HL-60/S4 (cell line): ENCODE data around the gene FIS1.

Experiments used
- in situ Hi-C: fragments of 300-500 bp; cut with MboI; formaldehyde crosslinking; loops from 2 replicates; pipeline ENCODE4 v1.14.3; 2022; ENCODE audit warnings: low sequenced_read_pairs

Gene FIS1

GRCh38 chr7:101235522-101235921, 9.4 kb downstream of the FIS1 start:
- in situ Hi-C loops, result no loop called here

DNA sequence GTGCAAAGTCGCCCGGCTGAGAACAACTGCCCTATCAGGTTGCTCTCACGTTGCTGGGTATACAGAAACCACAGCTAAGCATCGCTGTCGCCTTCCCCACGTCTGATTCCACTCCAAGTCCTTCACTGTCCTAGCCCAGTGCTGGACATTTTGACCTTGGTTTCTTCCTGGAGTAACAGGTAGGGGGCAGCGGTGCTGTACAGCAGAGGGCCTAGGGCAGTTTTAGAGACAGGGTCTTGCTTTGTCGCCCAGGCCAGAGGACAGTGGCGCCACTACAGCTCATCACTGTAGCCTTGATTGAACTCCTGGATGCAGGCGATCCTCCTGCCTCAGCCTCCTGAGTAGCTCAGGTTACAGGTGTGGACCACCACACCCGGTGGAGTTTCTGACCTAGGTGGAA, 9.8 kb downstream of the FIS1 start:
- in situ Hi-C loops, result no loop called here

- in situ Hi-C loops, result no loop called here
Measured at GRCh38 chr7:101234636-101235035, 10.2 kb downstream of the FIS1 start.

GRCh38 chr7:101233907-101234547, 10.9 kb downstream of the FIS1 start:
- in situ Hi-C loops, result no loop called here

DNA sequence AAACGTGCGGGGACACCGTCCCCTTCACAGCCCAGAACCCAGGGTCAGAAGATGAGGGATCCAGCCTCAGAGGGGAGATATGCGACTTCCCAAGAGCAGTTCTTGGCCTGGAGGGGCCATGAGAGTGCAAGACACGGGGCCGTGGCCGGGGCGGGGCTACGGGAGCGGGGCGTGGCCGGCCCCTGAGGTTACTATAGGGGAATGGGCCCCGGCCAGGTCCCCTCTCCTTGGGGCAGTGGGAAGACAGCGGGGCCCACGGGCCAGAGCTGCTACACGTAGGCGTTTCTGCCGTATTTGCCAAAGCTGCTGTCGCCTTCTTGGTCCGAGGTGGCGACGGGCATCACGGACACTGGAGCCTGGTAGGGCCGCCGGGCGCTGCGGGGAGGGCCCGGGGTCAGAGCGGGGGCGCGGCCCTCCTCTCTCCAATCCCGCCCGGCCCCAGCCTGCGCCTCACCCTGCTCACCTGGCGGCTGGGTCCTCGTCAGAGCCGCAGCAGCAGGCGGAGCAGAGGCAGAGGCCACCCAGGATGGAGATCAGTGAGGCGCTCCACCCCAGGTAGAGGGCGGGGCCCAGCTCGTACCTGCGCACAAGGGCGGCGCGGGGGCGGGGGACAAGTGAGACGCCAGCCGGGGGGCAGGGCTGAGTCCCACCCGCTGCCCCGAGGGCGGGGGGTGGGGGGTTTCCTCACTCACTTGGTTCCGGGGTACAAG, 12.6 kb downstream of the FIS1 start:
- in situ Hi-C loops, result no loop called here

DNA sequence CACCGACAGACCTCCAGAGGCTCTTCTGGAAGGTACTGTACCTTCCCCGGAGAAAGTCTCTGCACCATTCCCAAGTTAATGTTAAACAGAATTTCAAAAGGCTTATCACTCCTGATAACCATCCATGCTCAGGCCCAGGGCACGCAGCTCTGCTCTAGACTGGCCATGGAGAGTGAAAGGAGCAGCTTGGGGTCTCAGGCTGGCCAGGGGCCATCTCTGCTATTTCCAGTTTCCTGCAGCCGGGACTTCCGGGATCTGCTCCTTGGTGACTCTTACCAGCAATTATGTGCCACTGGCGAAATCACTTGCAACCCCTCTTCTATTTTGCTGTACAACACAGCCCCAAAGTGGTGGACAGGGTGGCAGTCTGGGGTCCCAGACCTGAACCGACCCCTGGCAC, 13.2 kb downstream of the FIS1 start:
- in situ Hi-C loops, result no loop called here

GRCh38 chr7:101226721-101227120, 18.2 kb downstream of the FIS1 start:
- in situ Hi-C loops, result no loop called here

DNA sequence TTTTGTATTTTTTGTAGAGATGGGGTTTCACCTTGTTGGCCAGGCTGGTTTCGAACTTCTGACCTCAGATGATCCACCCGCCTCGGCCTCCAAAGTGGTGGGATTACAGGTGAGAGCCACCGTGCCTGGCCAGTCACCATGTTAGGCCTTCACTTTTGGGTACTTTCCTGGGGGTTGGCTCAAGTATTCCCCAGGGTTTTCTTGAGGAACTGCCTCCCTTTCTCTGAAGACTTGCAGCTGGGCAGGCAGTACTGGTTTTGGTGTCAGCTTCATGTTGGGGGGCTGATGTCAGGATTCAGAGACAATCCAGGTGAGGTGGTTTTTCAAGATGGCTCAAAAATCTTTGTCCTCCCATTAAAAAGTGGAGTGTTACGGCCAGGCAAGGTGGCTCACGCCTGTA, 19.2 kb downstream of the FIS1 start:
- in situ Hi-C loops, result no loop called here

GRCh38 chr7:101223528-101223927, 21.4 kb downstream of the FIS1 start:
- in situ Hi-C loops, result no loop called here

GRCh38 chr7:101222275-101222830, 22.5 kb downstream of the FIS1 start:
- in situ Hi-C loops, result no loop called here

DNA sequence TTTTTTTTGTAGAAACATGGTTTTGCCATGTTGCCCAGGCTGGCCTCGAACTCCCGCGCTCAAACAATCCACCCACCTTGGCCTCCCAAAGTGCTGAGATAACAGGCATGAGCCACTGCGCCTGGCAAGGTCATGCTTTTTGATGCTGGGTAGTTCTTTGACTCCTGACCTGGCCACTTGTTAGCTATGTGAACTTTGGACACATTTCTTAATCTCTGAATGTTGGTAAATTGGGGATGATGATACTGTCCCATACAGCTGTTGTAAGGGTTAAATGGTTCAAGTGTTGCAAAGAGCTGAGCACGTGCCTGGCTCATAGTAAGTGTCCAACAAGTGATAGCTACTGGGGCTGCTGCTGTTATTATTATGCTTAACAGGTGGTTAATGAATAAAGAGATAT, 24.6 kb downstream of the FIS1 start:
- in situ Hi-C loops, result no loop called here

GRCh38 chr7:101218236-101219125, 26.4 kb downstream of the FIS1 start:
- in situ Hi-C loops, result no loop called here

GRCh38 chr7:101217388-101218235, 27.3 kb downstream of the FIS1 start, which contains the start of the genes PLOD3 and ZNHIT1:
TSS of gene PLOD3 (minus strand) at chr7:101217581. CDS start at chr7:101217274, 307 bp downstream.
TSS of gene ZNHIT1 (plus strand) at chr7:101218165. CDS start at chr7:101218196, 31 bp downstream.
- in situ Hi-C loops, result no loop called here

DNA sequence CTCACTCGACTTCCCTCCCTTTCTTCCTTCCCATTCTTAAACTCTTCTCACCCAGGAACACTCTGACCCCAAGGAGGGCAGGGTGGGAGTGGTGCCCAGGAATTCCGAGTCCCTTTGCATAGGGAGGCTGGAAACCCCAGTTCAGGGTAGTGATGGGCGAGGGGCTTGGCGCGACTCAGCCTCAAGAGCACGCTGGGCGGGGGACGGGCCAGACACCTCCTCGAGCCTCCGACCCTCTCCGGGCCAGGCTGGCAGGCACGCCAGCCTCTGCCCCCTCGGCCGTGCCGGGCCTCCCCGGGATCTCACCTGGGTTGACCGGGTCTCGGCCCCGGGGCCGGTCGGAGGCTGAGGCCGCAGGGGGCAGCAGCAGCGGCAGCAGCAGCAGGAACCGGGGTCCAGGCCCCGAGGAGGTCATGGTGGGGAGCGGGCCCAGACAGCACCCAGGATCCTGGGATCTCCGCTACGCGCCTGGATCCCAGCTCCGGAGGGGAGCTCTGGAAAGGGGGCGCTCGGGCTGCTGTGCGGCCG, 28.0 kb downstream of the FIS1 start:
- in situ Hi-C loops, result no loop called here

DNA sequence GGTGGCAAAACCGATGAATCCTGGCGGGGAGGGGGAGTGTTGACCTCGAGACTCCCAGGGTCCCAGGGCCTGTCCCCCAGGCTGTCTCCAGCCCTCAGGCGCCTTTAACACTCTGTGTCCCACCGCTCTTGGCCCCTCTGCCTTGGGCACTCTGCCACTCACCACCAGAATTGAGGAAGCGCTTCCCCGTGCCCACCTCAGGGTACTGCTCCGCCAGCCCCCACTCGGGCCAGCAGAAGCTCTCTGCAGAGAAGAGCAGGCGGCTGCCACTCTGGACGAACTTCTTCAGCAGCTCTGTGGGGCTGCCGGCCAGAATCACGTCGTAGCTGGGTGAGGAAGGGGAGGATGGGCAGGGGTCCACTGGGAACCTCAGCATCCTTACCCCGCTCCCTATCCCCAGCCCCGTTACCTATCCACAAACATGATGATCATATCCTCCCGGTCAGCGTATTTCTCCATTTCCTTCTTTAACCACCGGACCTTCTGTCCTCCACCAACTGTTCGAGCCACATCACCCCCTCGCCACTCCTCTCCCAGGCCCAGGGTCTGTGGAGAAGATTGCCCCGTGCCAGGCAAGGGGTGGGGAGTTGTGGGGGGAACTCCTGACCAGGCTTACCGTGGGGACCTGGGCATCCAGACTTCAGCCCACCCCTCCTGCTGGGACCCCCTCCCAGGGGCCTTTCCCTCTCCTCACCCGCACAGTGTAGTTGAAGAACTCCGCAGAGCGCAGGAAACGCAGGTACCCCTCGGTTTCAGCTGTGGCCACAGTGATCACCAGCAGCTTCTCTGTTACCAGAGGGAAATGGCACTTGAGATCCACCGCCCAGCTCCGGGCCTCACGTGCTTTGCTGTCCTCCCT, 28.7 kb downstream of the FIS1 start:
- in situ Hi-C loops, result no loop called here

DNA sequence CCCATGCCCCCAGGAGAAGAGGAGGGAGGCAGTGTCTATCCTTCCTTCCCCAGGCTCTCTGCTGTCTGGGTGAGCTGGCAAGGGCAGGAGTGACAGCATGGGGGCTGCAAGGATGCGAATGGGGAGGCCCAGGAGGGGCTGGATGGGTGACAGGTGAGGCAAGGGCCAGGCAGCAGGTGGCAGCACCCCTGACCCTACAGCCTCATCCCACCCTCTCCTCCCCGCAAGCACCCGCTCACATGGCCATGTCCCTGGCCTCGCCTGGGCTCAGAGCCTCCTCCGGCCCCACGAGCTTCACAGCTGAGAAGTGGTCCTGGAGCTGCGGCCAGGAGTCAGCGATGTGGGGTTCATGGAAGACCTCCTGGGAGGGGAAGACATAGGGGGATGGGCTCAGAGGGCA, 32.9 kb downstream of the FIS1 start:
- in situ Hi-C loops, result no loop called here

- in situ Hi-C loops, result no loop called here
Measured at GRCh38 chr7:101211501-101211900, 33.4 kb downstream of the FIS1 start.

GRCh38 chr7:101210143-101210542, 34.7 kb downstream of the FIS1 start:
- in situ Hi-C loops, result no loop called here

- in situ Hi-C loops, result no loop called here
Measured at GRCh38 chr7:101208794-101209193, 36.1 kb downstream of the FIS1 start.
